Transverse colon (tissue), 4 donors: ENCODE measurements around the gene HRK.

ENCODE experiments used
- CTCF ChIP-seq, 5 experiments: fragments of 200-600 bp in 3 of 5; fragments of 450-650 bp in 2 of 5; sonication (generic) in 3 of 5; IDR thresholded peaks; 1 replicate in 2 of 5; 2 replicates in 3 of 5; pipeline ENCODE4 v1.5.1; 2016 to 2017; ENCODE audit warnings: antibody characterized with exemption in 5 of 5, inconsistent platforms in 3 of 5, mild to moderate bottlenecking in 2 of 5, moderate library complexity in 1 of 5
- POLR2A ChIP-seq: fragments of 450-650 bp; IDR thresholded peaks from one replicate; pipeline ENCODE4 v1.6.1; 2016; ENCODE audit warnings: antibody characterized with exemption, mild to moderate bottlenecking, moderate library complexity
- POLR2AphosphoS5 ChIP-seq, 3 donors: sonication (generic); formaldehyde crosslinking; IDR thresholded peaks; one replicate each; pipeline ENCODE4 v1.6.1; 2016; ENCODE audit warnings: antibody characterized with exemption in 3 of 3

GRCh38 chr12:116813271-116814041, 67.8 kb downstream of the HRK start:
- no peak for TF ChIP-seq POLR2AphosphoS5 (IDR thresholded peaks at IDR 0.05)
- no peak for TF ChIP-seq CTCF (IDR thresholded peaks at IDR 0.05)
- no peak for TF ChIP-seq POLR2A
